Measurements from ENCODE around the gene NKX1-1.

NKX1-1 gene

GRCh38 chr4:1406981-1407656, 877 bp upstream of the NKX1-1 start:
- DNase-seq (ENCODE audit: insufficient read length, low spot score) (no peak), FAIRE-seq (no peak)
- TF ChIP-seq CTCF (IDR thresholded peaks at IDR 0.05; ENCODE audit: insufficient read depth, missing control alignments) = no peak

- no peak for TF ChIP-seq CTCF (IDR thresholded peaks at IDR 0.05; ENCODE audit: insufficient read depth, missing control alignments)
- DNase-seq (ENCODE audit: insufficient read length, low spot score) (no peak), FAIRE-seq (no peak)
Observed at GRCh38 chr4:1405636-1406393, 427 bp downstream of the NKX1-1 start.

GRCh38 chr4:1405254-1405635, 997 bp downstream of the NKX1-1 start:
- no peak for FAIRE-seq
- DNase-seq (ENCODE audit: insufficient read length, low spot score) = no peak
- no peak for TF ChIP-seq CTCF (IDR thresholded peaks at IDR 0.05; ENCODE audit: insufficient read depth, missing control alignments)

- DNase-seq (ENCODE audit: insufficient read length, low spot score) (no peak), FAIRE-seq (no peak)
- TF ChIP-seq CTCF (IDR thresholded peaks at IDR 0.05; ENCODE audit: insufficient read depth, missing control alignments) = no peak
Observed at GRCh38 chr4:1404573-1405253, 1.5 kb downstream of the NKX1-1 start.

- DNase-seq (ENCODE audit: insufficient read length, low spot score) (no peak), FAIRE-seq (no peak)
- no peak for TF ChIP-seq CTCF (IDR thresholded peaks at IDR 0.05; ENCODE audit: insufficient read depth, missing control alignments)
Observed at GRCh38 chr4:1403591-1404572, 2.4 kb downstream of the NKX1-1 start.

GRCh38 chr4:1403177-1403583, 3.1 kb downstream of the NKX1-1 start:
- DNase-seq (ENCODE audit: insufficient read length, low spot score) (no peak), FAIRE-seq (no peak)
- TF ChIP-seq CTCF (IDR thresholded peaks at IDR 0.05; ENCODE audit: insufficient read depth, missing control alignments) = no peak
